ENCODE results near the gene HM13. TPM values are rescaled to one million over a fixed set of nuclear protein-coding genes. Genes with fewer than 3 reads are reported as not detected.

Gene HM13
- total and polyA plus RNA-seq, 2 of the 13 experiments (the other 11 are each of a cell fraction or from before 2014, with no cell fraction given), result 118 to 243 TPM

- TF ChIP-seq MLX (CRISPR knock-in tag; IDR thresholded peaks at IDR 0.05), result peak; percentile 80
- 0 out of 2 replicates have a peak, but pooled peaks have one; percentile 68 for TF ChIP-seq MAFG (CRISPR knock-in tag; IDR thresholded peaks at IDR 0.05)
- TF ChIP-seq ZFP37 (CRISPR knock-in tag; IDR thresholded peaks at IDR 0.05; ENCODE audit: borderline replicate concordance), result peak; percentile 70; the same call in 1 of the 2 replicates
- TF ChIP-seq RBM22 (optimal IDR thresholded peaks at IDR 0.05; ENCODE audit: low read length), result peak; percentile 97
- TF ChIP-seq MXD1 (CRISPR knock-in tag; IDR thresholded peaks at IDR 0.05), result peak; percentile 45
- peak; percentile 39; the same call in 1 of the 2 replicates for TF ChIP-seq NPAS2 (CRISPR knock-in tag; IDR thresholded peaks at IDR 0.05; ENCODE audit: borderline replicate concordance)
- no peak; the same call in 1 of the 2 replicates for TF ChIP-seq ERF (CRISPR knock-in tag; IDR thresholded peaks at IDR 0.05)
- TF ChIP-seq BHLHE40 (IDR thresholded peaks at IDR 0.05; ENCODE audit: low read length), result peak; percentile 72; the same call in 1 of the 2 replicates
- peak; percentile 98 for TF ChIP-seq PATZ1 (CRISPR knock-in tag; IDR thresholded peaks at IDR 0.05)
- no peak for TF ChIP-seq PHB2 (IDR thresholded peaks at IDR 0.05; ENCODE audit: partially characterized antibody)
- TF ChIP-seq MXD4 (CRISPR knock-in tag; IDR thresholded peaks at IDR 0.05), result peak; percentile 90
- TF ChIP-seq ZNF280D (CRISPR knock-in tag; IDR thresholded peaks at IDR 0.05), result peak; percentile 92
- TF ChIP-seq PTBP1 (IDR thresholded peaks at IDR 0.05; ENCODE audit: low read depth, low read length, poor library complexity, severe bottlenecking), result peak; percentile 60
- TF ChIP-seq ZNF121 (CRISPR knock-in tag; IDR thresholded peaks at IDR 0.05), result peak; percentile 84; the same call in 1 of the 2 replicates
- peak; percentile 50; the same call in 1 of the 2 replicates for TF ChIP-seq SATB2 (CRISPR knock-in tag; IDR thresholded peaks at IDR 0.05)
- TF ChIP-seq NFYC (CRISPR knock-in tag; IDR thresholded peaks at IDR 0.05), result no peak; the same call in 1 of the 2 replicates
- peak; percentile 97 for TF ChIP-seq TEAD3 (CRISPR knock-in tag; optimal IDR thresholded peaks at IDR 0.05; ENCODE audit: borderline replicate concordance)
- peak; percentile 80 for TF ChIP-seq NFIC (IDR thresholded peaks at IDR 0.05; ENCODE audit: low read length)
- no peak; the same call in 1 of the 2 replicates for TF ChIP-seq ZNF569 (CRISPR knock-in tag; IDR thresholded peaks at IDR 0.05; ENCODE audit: borderline replicate concordance)
- TF ChIP-seq TEAD2 (CRISPR knock-in tag; IDR thresholded peaks at IDR 0.05), result peak; percentile 84
- no peak for TF ChIP-seq SOX6 (IDR thresholded peaks at IDR 0.05)
- TF ChIP-seq SOX6 (CRISPR knock-in tag; IDR thresholded peaks at IDR 0.05), result peak; percentile 91
- no peak for TF ChIP-seq ZSCAN22 (CRISPR knock-in tag; IDR thresholded peaks at IDR 0.05)
- peak; percentile 32 for TF ChIP-seq ZC3H4 (CRISPR knock-in tag; IDR thresholded peaks at IDR 0.05; ENCODE audit: borderline replicate concordance)
- no peak for TF ChIP-seq PRMT3 (CRISPR knock-in tag; IDR thresholded peaks at IDR 0.05; ENCODE audit: borderline replicate concordance, low read depth)
Observed at GRCh38 chr20:31572701-31573554, 58.7 kb downstream of the HM13 start (continued).

All from HepG2 (cell line).